DND-41 (cell line): ENCODE data around the gene BST1.
A peak's percentile ranks its signal among the peaks of the same experiment; 100 is the strongest.

Experiments
- ATAC-seq: fragments of 200-7000 bp; cut with Tn5 transposase; 3 replicates; pipeline ENCODE4 v1.9.1; 2021; ENCODE audit warnings: low read depth; ENCODE audit not compliant: insufficient read depth
- DNase-seq: peaks from one replicate; pipeline ENCODE4 v3.0.0-alpha.2; 2020
- H2AFZ ChIP-seq: 2 replicates; pipeline ENCODE4 v1.6.0; 2012; ENCODE audit warnings: low read depth, low read length
- H3K27ac ChIP-seq: 2 replicates; pipeline ENCODE4 v1.5.1; 2012; ENCODE audit warnings: low read length, inconsistent platforms
- H3K27me3 ChIP-seq: fragments of 200-600 bp; sonication (generic); 2 replicates; pipeline ENCODE4 v1.6.0; 2012; ENCODE audit warnings: low read length, mild to moderate bottlenecking, inconsistent platforms; ENCODE audit not compliant: insufficient read depth, poor library complexity
- H3K36me3 ChIP-seq: 2 replicates; pipeline ENCODE4 v1.5.1; 2012; ENCODE audit warnings: low read length, inconsistent platforms; ENCODE audit not compliant: insufficient read depth
- H3K4me1 ChIP-seq: 2 replicates; pipeline ENCODE4 v1.5.1; 2012; ENCODE audit warnings: mild to moderate bottlenecking, low read length; ENCODE audit not compliant: insufficient read depth
- H3K4me2 ChIP-seq: 2 replicates; pipeline ENCODE4 v1.6.0; 2012; ENCODE audit warnings: mild to moderate bottlenecking, moderate library complexity, low read length, inconsistent platforms; ENCODE audit not compliant: insufficient read depth
- H3K4me3 ChIP-seq, 2 experiments: fragments of 200-600 bp in 1 of 2; shearing (Covaris generic) in 1 of 2; 2 replicates each; pipeline ENCODE4 v1.5.1; 2012 to 2016; ENCODE audit warnings: inconsistent platforms in 2 of 2, low read length in 2 of 2, mild to moderate bottlenecking in 2 of 2, low read depth in 1 of 2, moderate library complexity in 1 of 2
- H3K79me2 ChIP-seq: 2 replicates; pipeline ENCODE4 v1.6.0; 2012; ENCODE audit warnings: low read length, inconsistent platforms; ENCODE audit not compliant: insufficient read depth
- H3K9ac ChIP-seq: 2 replicates; pipeline ENCODE4 v1.6.0; 2012; ENCODE audit warnings: low read depth, mild to moderate bottlenecking, inconsistent platforms, low read length, moderate library complexity
- H3K9me3 ChIP-seq: 2 replicates; pipeline ENCODE4 v1.5.1; 2012; ENCODE audit warnings: low read length, moderate library complexity, mild to moderate bottlenecking, inconsistent platforms; ENCODE audit not compliant: insufficient read depth, severe bottlenecking
- H4K20me1 ChIP-seq: 2 replicates; pipeline ENCODE4 v1.6.0; 2012; ENCODE audit warnings: low read length; ENCODE audit not compliant: insufficient read depth
- EZH2 ChIP-seq: IDR thresholded peaks from 3 replicates; pipeline ENCODE4 v1.6.1; 2012; ENCODE audit warnings: borderline replicate concordance, low read depth, mild to moderate bottlenecking, moderate library complexity, low read length, inconsistent platforms; ENCODE audit not compliant: severe bottlenecking
- TF ChIP-seq, protein P1 (sequence below): IDR thresholded peaks from 2 replicates; pipeline ENCODE4 v1.5.1; 2012; ENCODE audit warnings: borderline replicate concordance, low read length, moderate library complexity, mild to moderate bottlenecking; ENCODE audit not compliant: poor library complexity, severe bottlenecking; ENCODE audit errors: extremely low read depth

BST1 gene

DNA sequence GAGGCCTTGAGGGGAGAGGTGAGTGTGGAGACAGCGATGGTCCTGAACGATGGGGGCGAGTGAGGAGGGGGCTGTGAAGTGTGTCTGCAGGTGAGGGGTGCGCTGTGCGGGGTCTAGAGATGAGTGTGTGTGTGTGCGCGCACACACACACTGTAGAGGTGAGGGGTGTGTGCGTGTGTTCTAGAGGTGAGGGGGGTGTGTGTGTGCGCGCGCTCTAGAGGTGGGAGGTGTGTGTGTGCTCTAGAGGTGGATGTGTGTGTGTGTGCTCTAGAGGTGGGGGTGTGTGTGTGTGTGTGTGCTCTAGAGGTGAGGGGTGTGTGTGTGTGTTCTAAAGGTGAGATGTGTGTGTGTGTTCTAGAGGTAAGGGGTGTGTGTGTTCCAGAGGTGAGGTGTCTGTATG lies 574 bp downstream of the BST1 start:
- Histone ChIP-seq H3K4me3 (peak overlapping the region; percentile 16 to 68; a peak in 3 of 4 replicates), H3K27ac (no peak overlapping the region), H3K36me3 (no peaks in the 10 kb centered on the region), H3K9ac (peak overlapping the region; percentile 60), H3K9me3 (no peaks in the 10 kb centered on the region), H2AFZ (peak overlapping the region; percentile 69), H3K4me1 (peaks cover 20% of the 10 kb centered on the region), H3K4me2 (peak overlapping the region; percentile 84), H3K79me2 (no peaks in the 10 kb centered on the region), H4K20me1 (0 out of 2 replicates have a peak, but pooled peaks cover 6% of the 10 kb centered on the region), H3K27me3 (peaks cover 11% of the 10 kb centered on the region)
- ATAC-seq (no peak), DNase-seq (no peak)
- no peak for TF ChIP-seq EZH2
- TF ChIP-seq, protein P1, sequence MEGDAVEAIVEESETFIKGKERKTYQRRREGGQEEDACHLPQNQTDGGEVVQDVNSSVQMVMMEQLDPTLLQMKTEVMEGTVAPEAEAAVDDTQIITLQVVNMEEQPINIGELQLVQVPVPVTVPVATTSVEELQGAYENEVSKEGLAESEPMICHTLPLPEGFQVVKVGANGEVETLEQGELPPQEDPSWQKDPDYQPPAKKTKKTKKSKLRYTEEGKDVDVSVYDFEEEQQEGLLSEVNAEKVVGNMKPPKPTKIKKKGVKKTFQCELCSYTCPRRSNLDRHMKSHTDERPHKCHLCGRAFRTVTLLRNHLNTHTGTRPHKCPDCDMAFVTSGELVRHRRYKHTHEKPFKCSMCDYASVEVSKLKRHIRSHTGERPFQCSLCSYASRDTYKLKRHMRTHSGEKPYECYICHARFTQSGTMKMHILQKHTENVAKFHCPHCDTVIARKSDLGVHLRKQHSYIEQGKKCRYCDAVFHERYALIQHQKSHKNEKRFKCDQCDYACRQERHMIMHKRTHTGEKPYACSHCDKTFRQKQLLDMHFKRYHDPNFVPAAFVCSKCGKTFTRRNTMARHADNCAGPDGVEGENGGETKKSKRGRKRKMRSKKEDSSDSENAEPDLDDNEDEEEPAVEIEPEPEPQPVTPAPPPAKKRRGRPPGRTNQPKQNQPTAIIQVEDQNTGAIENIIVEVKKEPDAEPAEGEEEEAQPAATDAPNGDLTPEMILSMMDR: no peak

GRCh38 chr4:15704129-15704528 lies 1.3 kb downstream of the BST1 start:
- Histone ChIP-seq H3K9ac (no peak overlapping the region), H2AFZ (no peak overlapping the region), H3K79me2 (no peaks in the 10 kb centered on the region), H3K4me2 (no peak overlapping the region), H3K27me3 (peaks cover 11% of the 10 kb centered on the region), H3K4me1 (peaks cover 20% of the 10 kb centered on the region), H3K9me3 (no peaks in the 10 kb centered on the region), H3K27ac (no peak overlapping the region), H3K36me3 (no peaks in the 10 kb centered on the region), H3K4me3 (no peak overlapping the region), H4K20me1 (0 out of 2 replicates have a peak, but pooled peaks cover 6% of the 10 kb centered on the region)
- TF ChIP-seq, protein P1: no peak
- TF ChIP-seq EZH2: no peak
- no peak for ATAC-seq
- no peak for DNase-seq

DNA sequence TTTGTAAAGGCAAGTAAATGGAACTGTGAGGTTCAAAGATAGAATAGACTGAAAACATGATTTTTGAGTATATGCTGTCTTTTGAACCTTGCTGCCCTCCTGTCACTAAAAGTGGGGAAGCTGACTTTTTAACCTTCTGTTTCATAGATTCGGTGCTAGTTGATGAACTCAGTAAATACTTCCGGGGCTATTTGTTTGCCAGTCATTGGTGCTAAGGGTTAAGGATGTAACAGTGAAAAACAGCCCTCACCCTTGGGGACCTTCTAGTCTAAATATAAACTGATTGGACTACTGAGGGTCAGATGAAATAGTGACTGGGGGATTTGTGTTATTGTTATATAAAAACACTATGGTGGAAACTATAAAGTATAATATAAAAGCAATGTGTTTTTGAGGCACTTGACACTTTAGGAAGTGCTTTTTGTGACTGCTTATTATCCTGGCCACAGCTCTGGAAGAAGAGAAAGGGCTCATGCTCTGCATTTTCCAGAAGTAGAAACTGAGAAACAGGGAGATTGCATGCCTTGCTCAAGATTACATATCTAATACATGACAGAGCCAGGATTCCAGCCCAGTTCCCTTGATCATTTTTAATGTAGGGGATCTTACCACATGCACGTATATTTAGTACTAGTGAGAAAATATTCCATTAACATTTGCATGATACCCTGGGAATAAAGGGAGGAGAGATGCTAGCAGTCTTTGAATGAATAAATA lies 3.9 kb downstream of the BST1 start:
- ATAC-seq: no peak
- H3K27me3 ChIP-seq: peaks cover 11% of the 10 kb centered on the region
- H3K4me3 ChIP-seq: no peak overlapping the region
- TF ChIP-seq, protein P1: no peak
- TF ChIP-seq EZH2: no peak
- no peak overlapping the region for H3K4me2 ChIP-seq
- H3K9ac ChIP-seq: no peak overlapping the region
- no peak for DNase-seq
- no peaks in the 10 kb centered on the region for H3K36me3 ChIP-seq
- H3K27ac ChIP-seq: no peak overlapping the region
- H3K79me2 ChIP-seq: no peaks in the 10 kb centered on the region
- 0 out of 2 replicates have a peak, but pooled peaks cover 6% of the 10 kb centered on the region for H4K20me1 ChIP-seq
- no peaks in the 10 kb centered on the region for H3K9me3 ChIP-seq
- no peak overlapping the region for H2AFZ ChIP-seq
- peaks cover 20% of the 10 kb centered on the region for H3K4me1 ChIP-seq
